Measurements from ENCODE around the gene TPRG1.

TPRG1 gene

DNA sequence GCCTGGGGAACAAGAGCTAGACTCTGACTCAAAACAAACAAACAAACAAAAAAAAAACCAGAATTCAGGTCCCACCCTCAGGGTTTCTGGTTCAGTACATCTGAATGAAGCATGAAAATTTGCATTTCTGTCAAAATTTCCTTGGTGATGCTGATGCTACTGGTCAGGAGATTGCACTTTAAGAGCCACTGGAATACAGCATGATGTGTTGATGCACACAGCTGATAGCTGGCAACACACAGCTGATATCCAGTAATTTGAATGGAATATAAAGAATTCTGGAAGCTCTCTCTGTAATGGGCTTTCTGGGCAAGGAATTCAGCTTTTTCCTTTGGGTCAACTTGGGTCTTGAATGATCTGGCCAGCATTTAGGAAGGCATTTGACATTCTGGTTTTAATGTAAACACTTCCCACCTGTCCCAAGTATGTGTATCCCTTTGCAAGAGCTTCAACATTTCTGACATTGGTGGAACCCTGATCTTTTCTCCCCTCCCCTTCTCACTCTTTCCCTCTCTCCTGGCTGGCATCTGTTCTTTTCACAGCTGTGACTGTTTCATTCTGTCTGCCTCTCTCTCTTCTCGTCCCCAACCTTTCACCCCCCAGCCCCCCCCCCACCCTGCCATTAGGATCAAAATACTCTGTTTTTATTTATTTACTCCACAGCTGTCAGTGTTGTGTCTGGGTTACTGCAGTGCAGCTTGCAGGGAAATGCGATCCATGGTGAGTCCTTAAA lies 189.5 kb downstream of the TPRG1 start:
- DNase-seq = no peak

- no peak for DNase-seq
These were observed 192.0 kb downstream of the TPRG1 start for GRCh38 chr3:189363590-189364255.

GRCh38 chr3:189365609-189366564 lies 194.1 kb downstream of the TPRG1 start:
- DNase-seq = no peak

GRCh38 chr3:189368384-189368783 lies 196.6 kb downstream of the TPRG1 start:
- DNase-seq = no peak

GRCh38 chr3:189369636-189370035 lies 197.9 kb downstream of the TPRG1 start:
- no peak for DNase-seq

GRCh38 chr3:189372243-189372642 lies 200.5 kb downstream of the TPRG1 start:
- no peak for DNase-seq

Data from kidney glomerular epithelial cell (primary cell).